GM19193 (cell line): ENCODE data around the gene MTCL1.

Experiments
- POLR2A ChIP-seq: IDR thresholded peaks from 4 replicates; pipeline ENCODE4 v1.6.1; 2011; ENCODE audit not compliant: insufficient read depth, insufficient read length; ENCODE audit errors: extremely low read depth

Gene MTCL1

GRCh38 chr18:8744656-8745055 lies 39.3 kb downstream of the MTCL1 start:
- TF ChIP-seq POLR2A = no peak

GRCh38 chr18:8745355-8746014 lies 40.1 kb downstream of the MTCL1 start:
- TF ChIP-seq POLR2A = no peak

- no peak for TF ChIP-seq POLR2A
Observed at GRCh38 chr18:8747440-8747937, 42.1 kb downstream of the MTCL1 start.

- no peak for TF ChIP-seq POLR2A
Observed at GRCh38 chr18:8749492-8749891, 44.1 kb downstream of the MTCL1 start.

- no peak for TF ChIP-seq POLR2A
Observed at GRCh38 chr18:8750954-8751415, 45.6 kb downstream of the MTCL1 start.

GRCh38 chr18:8751692-8752091 lies 46.3 kb downstream of the MTCL1 start:
- TF ChIP-seq POLR2A = no peak

GRCh38 chr18:8752329-8752728 lies 47.0 kb downstream of the MTCL1 start:
- TF ChIP-seq POLR2A = no peak

- TF ChIP-seq POLR2A = no peak
Observed at GRCh38 chr18:8754995-8755960, 49.9 kb downstream of the MTCL1 start.

- no peak for TF ChIP-seq POLR2A
Observed at GRCh38 chr18:8756571-8756970, 51.2 kb downstream of the MTCL1 start.

- no peak for TF ChIP-seq POLR2A
Observed at GRCh38 chr18:8757396-8757997, 52.1 kb downstream of the MTCL1 start.

GRCh38 chr18:8758466-8758865 lies 53.1 kb downstream of the MTCL1 start:
- TF ChIP-seq POLR2A = no peak

GRCh38 chr18:8760984-8761383 lies 55.6 kb downstream of the MTCL1 start:
- no peak for TF ChIP-seq POLR2A

GRCh38 chr18:8762968-8763367 lies 57.6 kb downstream of the MTCL1 start:
- TF ChIP-seq POLR2A = no peak

GRCh38 chr18:8763611-8764010 lies 58.3 kb downstream of the MTCL1 start:
- TF ChIP-seq POLR2A = no peak

- TF ChIP-seq POLR2A = no peak
Observed at GRCh38 chr18:8765783-8766463, 60.6 kb downstream of the MTCL1 start.
